GM23248 (cell line): ENCODE data around the gene SPPL2C. TPM values are rescaled to one million over a fixed set of nuclear protein-coding genes. Genes with fewer than 3 reads are reported as not detected.
A peak's percentile ranks its signal among the peaks of the same experiment; 100 is the strongest.

Experiments
- DNase-seq: peaks from one replicate; pipeline ENCODE4 v3.0.0-alpha.2; 2015
- H2AFZ ChIP-seq: fragments of 200-600 bp; sonication (generic); 2 replicates; pipeline ENCODE4 v1.6.1; 2016; ENCODE audit warnings: antibody characterized with exemption
- H3F3A ChIP-seq: fragments of 200-600 bp; sonication (generic); 2 replicates; pipeline ENCODE4 v1.6.1; 2016; ENCODE audit warnings: mild to moderate bottlenecking, antibody characterized with exemption, mixed run types; ENCODE audit not compliant: insufficient read depth
- H3K27ac ChIP-seq: fragments of 200-600 bp; sonication (generic); 2 replicates; pipeline ENCODE4 v1.5.1; 2016; ENCODE audit warnings: mild to moderate bottlenecking
- H3K27me3 ChIP-seq: fragments of 200-600 bp; sonication (generic); replicated peaks from 2 replicates; pipeline ENCODE4 v1.6.1; 2016; ENCODE audit warnings: mild to moderate bottlenecking; ENCODE audit not compliant: insufficient read depth
- H3K36me3 ChIP-seq: fragments of 200-600 bp; sonication (generic); 2 replicates; pipeline ENCODE4 v1.6.1; 2016; ENCODE audit warnings: low read depth, mild to moderate bottlenecking
- H3K4me1 ChIP-seq: fragments of 200-600 bp; sonication (generic); 2 replicates; pipeline ENCODE4 v1.6.1; 2016; ENCODE audit warnings: mild to moderate bottlenecking; ENCODE audit not compliant: insufficient read depth
- H3K4me2 ChIP-seq: fragments of 200-600 bp; sonication (generic); one replicate; pipeline ENCODE4 v1.6.1; 2016; ENCODE audit warnings: mild to moderate bottlenecking; ENCODE audit not compliant: unreplicated experiment
- H3K4me3 ChIP-seq: fragments of 200-600 bp; sonication (generic); 2 replicates; pipeline ENCODE4 v1.5.1; 2016; ENCODE audit warnings: mild to moderate bottlenecking
- H3K79me2 ChIP-seq: fragments of 200-600 bp; sonication (generic); 2 replicates; pipeline ENCODE4 v1.6.1; 2016; ENCODE audit warnings: mild to moderate bottlenecking; ENCODE audit not compliant: insufficient read depth
- H3K9ac ChIP-seq: fragments of 200-600 bp; sonication (generic); 2 replicates; pipeline ENCODE4 v1.6.1; 2016; ENCODE audit warnings: mild to moderate bottlenecking
- H3K9me2 ChIP-seq: fragments of 200-600 bp; sonication (generic); 2 replicates; pipeline ENCODE4 v1.6.1; 2016; ENCODE audit warnings: mixed run types, mild to moderate bottlenecking, moderate library complexity; ENCODE audit not compliant: insufficient read depth
- H3K9me3 ChIP-seq: fragments of 200-600 bp; sonication (generic); one replicate; pipeline ENCODE4 v1.6.1; 2017; ENCODE audit warnings: low read depth
- H4K20me1 ChIP-seq: fragments of 200-600 bp; sonication (generic); 2 replicates; pipeline ENCODE4 v1.6.0; 2016; ENCODE audit not compliant: insufficient read depth
- EZH2 ChIP-seq: fragments of 200-600 bp; sonication (generic); IDR thresholded peaks from 2 replicates; pipeline ENCODE4 v1.6.1; 2018; ENCODE audit warnings: antibody characterized with exemption, mild to moderate bottlenecking; ENCODE audit not compliant: insufficient read depth, poor library complexity, severe bottlenecking
- EZH2phosphoT487 ChIP-seq: fragments of 200-600 bp; sonication (generic); IDR thresholded peaks from 2 replicates; pipeline ENCODE4 v1.6.1; 2018; ENCODE audit warnings: antibody characterized with exemption, moderate library complexity, mild to moderate bottlenecking, low read depth; ENCODE audit not compliant: insufficient read depth
- WGBS, 2 experiments: methylation state at CpG; one replicate each; pipeline ENCODE4 v1.1.6; 2015 to 2017; ENCODE audit warnings: low lambda C conversion rate in 2 of 2, low coverage in 1 of 2; ENCODE audit errors: missing lambda C conversion rate in 2 of 2; 5-methylcytosine and 5-hydroxymethylcytosine counted together
- in situ Hi-C: fragments of 300-500 bp; cut with MboI; formaldehyde crosslinking; loops from 2 replicates; pipeline ENCODE4 v1.15.0; 2020
- polyA plus RNA-seq: library from polyadenylated mRNA; unstranded; fragments of >200 nt; fragmentation: Nextera tagmentation; extraction: Ambion mirVana; gene quantifications from 2 replicates; pipeline ENCODE4 v1.2.1, GENCODE V29; 2016
- total RNA-seq: library from RNA; depleted of rRNA; stranded (reverse); fragments of >200 nt; shearing (Covaris generic); gene quantifications from 2 replicates; pipeline ENCODE4 v1.2.3, GENCODE V29; 2014

The SPPL2C gene
- total and polyA plus RNA-seq, 2 experiments from 2014 or later: not detected

GRCh38 chr17:45828582-45829133, 16.0 kb upstream of the SPPL2C start:
- in situ Hi-C loops: loop anchor here (25.0 kb wide), 1 partner anchor 434 kb away; no protein-coding TSS in a partner anchor
- Histone ChIP-seq H3K4me2 (no peak overlapping the region), H3K79me2 (no peaks in the 10 kb centered on the region), H3K27ac (no peak overlapping the region), H3K36me3 (no peaks in the 10 kb centered on the region), H3K27me3 (no peaks in the 10 kb centered on the region), H2AFZ (no peak overlapping the region), H3F3A (no peaks in the 10 kb centered on the region), H4K20me1 (no peaks in the 10 kb centered on the region), H3K9ac (no peak overlapping the region), H3K4me3 (no peak overlapping the region), H3K4me1 (no peaks in the 10 kb centered on the region), H3K9me2 (no peaks in the 10 kb centered on the region), H3K9me3 (no peaks in the 10 kb centered on the region)
- DNase-seq: peak; percentile 20
- TF ChIP-seq EZH2phosphoT487 (no peak), EZH2 (no peak)
- 59 to 62% methylated on average over 14 to 15 of the region's 15 CpGs for WGBS, 2 experiments

GRCh38 chr17:45833920-45834319, 10.8 kb upstream of the SPPL2C start:
- H3K9me2 ChIP-seq: no peaks in the 10 kb centered on the region
- DNase-seq: no peak
- no peak overlapping the region for H3K9ac ChIP-seq
- no peak overlapping the region for H3K4me3 ChIP-seq
- TF ChIP-seq EZH2phosphoT487 (no peak), EZH2 (no peak)
- 42 to 48% methylated on average over 6 of the region's 6 CpGs for WGBS, 2 experiments
- peaks cover 4% of the 10 kb centered on the region; the same call in 1 of the 2 replicates for H3K27me3 ChIP-seq
- no peaks in the 10 kb centered on the region for H3F3A ChIP-seq
- no peaks in the 10 kb centered on the region for H3K9me3 ChIP-seq
- H3K36me3 ChIP-seq: no peaks in the 10 kb centered on the region
- H3K79me2 ChIP-seq: no peaks in the 10 kb centered on the region
- no peak overlapping the region for H3K4me2 ChIP-seq
- in situ Hi-C loops: loop anchor here (5.0 to 25.0 kb wide), 2 partner anchors 192 to 428 kb away; no protein-coding TSS in a partner anchor
- no peaks in the 10 kb centered on the region for H3K4me1 ChIP-seq
- H2AFZ ChIP-seq: no peak overlapping the region
- no peak overlapping the region for H3K27ac ChIP-seq
- H4K20me1 ChIP-seq: no peaks in the 10 kb centered on the region

- Histone ChIP-seq H3K4me3 (no peak overlapping the region), H3K79me2 (no peaks in the 10 kb centered on the region), H3K4me1 (no peaks in the 10 kb centered on the region), H3K9me2 (no peaks in the 10 kb centered on the region), H3K27me3 (peaks cover 7% of the 10 kb centered on the region; the same call in 1 of the 2 replicates), H2AFZ (no peak overlapping the region), H3K27ac (no peak overlapping the region), H3K9ac (no peak overlapping the region), H3K9me3 (no peaks in the 10 kb centered on the region), H3F3A (no peaks in the 10 kb centered on the region), H3K36me3 (no peaks in the 10 kb centered on the region), H4K20me1 (no peaks in the 10 kb centered on the region), H3K4me2 (no peak overlapping the region)
- peak; percentile 25 for DNase-seq
- no peak for TF ChIP-seq EZH2
- TF ChIP-seq EZH2phosphoT487: no peak
- 65 to 66% methylated on average over 23 to 25 of the region's 26 CpGs for WGBS, 2 experiments
- in situ Hi-C loops: loop anchor here (5.0 to 25.0 kb wide), 2 partner anchors 192 to 428 kb away; no protein-coding TSS in a partner anchor
These were observed 9.9 kb upstream of the SPPL2C start for GRCh38 chr17:45834471-45835396.

- no peak overlapping the region for H3K9ac ChIP-seq
These were observed 9.2 kb upstream of the SPPL2C start for GRCh38 chr17:45835481-45835880.

More at GRCh38 chr17:45835481-45835880, 9.2 kb upstream of the SPPL2C start:
- Histone ChIP-seq H3K4me2 (no peak overlapping the region), H3K4me1 (no peaks in the 10 kb centered on the region), H3K4me3 (no peak overlapping the region), H3K36me3 (no peaks in the 10 kb centered on the region), H4K20me1 (no peaks in the 10 kb centered on the region), H3K79me2 (no peaks in the 10 kb centered on the region), H3K9me2 (no peaks in the 10 kb centered on the region), H3K27me3 (peaks cover 7% of the 10 kb centered on the region; the same call in 1 of the 2 replicates), H3K9me3 (no peaks in the 10 kb centered on the region), H3F3A (no peaks in the 10 kb centered on the region), H2AFZ (no peak overlapping the region), H3K27ac (no peak overlapping the region)
- 69 to 70% methylated on average over 5 of the region's 5 CpGs for WGBS, 2 experiments
- in situ Hi-C loops: loop anchor here (25.0 kb wide), 1 partner anchor 427 kb away; no protein-coding TSS in a partner anchor
- DNase-seq: no peak
- TF ChIP-seq EZH2phosphoT487: no peak
- no peak for TF ChIP-seq EZH2
